K562 (cell line): ENCODE results near the gene STX1A. TPM values are rescaled to one million over a fixed set of nuclear protein-coding genes. Genes with fewer than 3 reads are reported as not detected.

Source experiments
- ASH1L ChIP-seq: fragments of 450-650 bp; IDR thresholded peaks from 2 replicates; pipeline ENCODE4 v1.6.1; 2018; ENCODE audit warnings: borderline replicate concordance, mild to moderate bottlenecking, low read depth; ENCODE audit not compliant: partially characterized antibody
- CBX8 ChIP-seq: fragments of 200-600 bp; sonication (generic); IDR thresholded peaks from 2 replicates; pipeline ENCODE4 v1.6.1; 2012; ENCODE audit warnings: borderline replicate concordance, mixed run types, low read depth, mild to moderate bottlenecking, moderate library complexity, mixed read lengths, low read length, control low read depth, inconsistent platforms; ENCODE audit not compliant: poor library complexity, severe bottlenecking; ENCODE audit errors: extremely low read depth
- ELK3 ChIP-seq: fragments of 450-650 bp; formaldehyde crosslinking; IDR thresholded peaks from 2 replicates; pipeline ENCODE4 v1.4.0; 2020; ENCODE audit warnings: mild to moderate bottlenecking
- NR4A1 ChIP-seq, 2 experiments: fragments of 250-450 bp in 1 of 2; fragments of 450-650 bp in 1 of 2; sonication (Bioruptor Pico) in 1 of 2; IDR thresholded peaks; 2 replicates each; pipeline versions ENCODE4 v1.4.0 to v1.6.1; 2016 to 2020; ENCODE audit warnings: mild to moderate bottlenecking in 2 of 2, missing compliant biosample characterization in 1 of 2, missing genetic modification characterization in 1 of 2, moderate library complexity in 1 of 2
- STAT5A ChIP-seq: IDR thresholded peaks from 2 replicates; pipeline ENCODE4 v1.6.1; 2012; ENCODE audit warnings: low read length, inconsistent platforms, borderline replicate concordance
- TCF3 ChIP-seq: sonication (generic); formaldehyde crosslinking; IDR thresholded peaks from 2 replicates; pipeline ENCODE4 v1.4.0; 2020; ENCODE audit warnings: mild to moderate bottlenecking, missing genetic modification reagents
- TRIM24 ChIP-seq, 2 experiments: fragments of 450-650 bp; IDR thresholded peaks; 2 replicates each; pipeline ENCODE4 v1.6.1; 2016
- USF2 ChIP-seq: sonication (generic); formaldehyde crosslinking; IDR thresholded peaks from 2 replicates; pipeline ENCODE4 v1.5.0; 2020; ENCODE audit warnings: missing genetic modification reagents
- ZNF707 ChIP-seq: fragments of 250-450 bp; sonication (Bioruptor Pico); conservative IDR thresholded peaks from 2 replicates; pipeline ENCODE4 v1.8.0; 2022; ENCODE audit warnings: inconsistent platforms, mild to moderate bottlenecking, moderate library complexity
- polyA plus RNA-seq, 8 experiments: library from polyadenylated mRNA; depleted of rRNA in 4 of 8; stranded (reverse) in 5 of 8; unstranded in 3 of 8; fragments of >200 nt; fragmentation: Nextera tagmentation in 2 of 8; fragmentation: Illumina TruSeq in 1 of 8; extraction: Ambion mirVana in 2 of 8; extraction: Trizol in 1 of 8; gene quantifications; 2 replicates each; pipeline versions ENCODE4 v1.2.1 to v1.2.3, GENCODE V29; 2011 to 2014; ENCODE audit warnings: inconsistent platforms in 1 of 8, missing spikeins in 1 of 8
- total RNA-seq, 7 experiments: library from RNA; depleted of rRNA in 6 of 7; stranded (reverse); fragments of >200 nt in 6 of 7; fragmentation: Illumina TruSeq in 2 of 7; extraction: Trizol in 2 of 7; gene quantifications; 2 replicates each; pipeline versions ENCODE4 v1.2.1 to v1.2.3, GENCODE V29; 2011 to 2021; ENCODE audit warnings: low replicate concordance in 1 of 7
- TF ChIP-seq, protein P1 (sequence below): fragments of 250-450 bp; sonication (Bioruptor Pico); IDR thresholded peaks from 2 replicates; pipeline ENCODE4 v1.4.0; 2020; ENCODE audit warnings: mild to moderate bottlenecking
- TF ChIP-seq, protein P2 (sequence below): IDR thresholded peaks from 2 replicates; pipeline ENCODE4 v1.6.1; 2016; ENCODE audit warnings: missing genetic modification characterization, missing compliant biosample characterization
- TF ChIP-seq, protein P3 (sequence below): fragments of 250-450 bp; sonication (Bioruptor Pico); IDR thresholded peaks from 2 replicates; pipeline ENCODE4 v1.8.0; 2022; ENCODE audit warnings: moderate library complexity, mild to moderate bottlenecking, inconsistent platforms
- TF ChIP-seq, protein P4 (sequence below): fragments of 250-450 bp; sonication (Bioruptor Pico); IDR thresholded peaks from 2 replicates; pipeline ENCODE4 v1.8.0; 2021; ENCODE audit warnings: moderate library complexity, mild to moderate bottlenecking, inconsistent platforms
- TF ChIP-seq, protein P5 (sequence below): fragments of 450-650 bp; IDR thresholded peaks from 2 replicates; pipeline ENCODE4 v1.7.1; 2018; ENCODE audit warnings: mild to moderate bottlenecking, low read depth; ENCODE audit not compliant: partially characterized antibody

STX1A gene
- total and polyA plus RNA-seq, 9 of the 15 experiments (the other 6 are each of a cell fraction or from before 2014, with no cell fraction given): 0.04 to 15.1 (median 6.3) TPM

GRCh38 chr7:73762659-73762999 is 43.2 kb upstream of the STX1A start (continued):
- TF ChIP-seq, protein P1, sequence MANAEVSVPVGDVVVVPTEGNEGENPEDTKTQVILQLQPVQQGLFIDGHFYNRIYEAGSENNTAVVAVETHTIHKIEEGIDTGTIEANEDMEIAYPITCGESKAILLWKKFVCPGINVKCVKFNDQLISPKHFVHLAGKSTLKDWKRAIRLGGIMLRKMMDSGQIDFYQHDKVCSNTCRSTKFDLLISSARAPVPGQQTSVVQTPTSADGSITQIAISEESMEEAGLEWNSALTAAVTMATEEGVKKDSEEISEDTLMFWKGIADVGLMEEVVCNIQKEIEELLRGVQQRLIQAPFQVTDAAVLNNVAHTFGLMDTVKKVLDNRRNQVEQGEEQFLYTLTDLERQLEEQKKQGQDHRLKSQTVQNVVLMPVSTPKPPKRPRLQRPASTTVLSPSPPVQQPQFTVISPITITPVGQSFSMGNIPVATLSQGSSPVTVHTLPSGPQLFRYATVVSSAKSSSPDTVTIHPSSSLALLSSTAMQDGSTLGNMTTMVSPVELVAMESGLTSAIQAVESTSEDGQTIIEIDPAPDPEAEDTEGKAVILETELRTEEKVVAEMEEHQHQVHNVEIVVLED (CRISPR knock-in tag): no peak
- TF ChIP-seq NR4A1 (CRISPR knock-in tag; IDR thresholded peaks at IDR 0.05) (no peak), NR4A1 (tag; IDR thresholded peaks at IDR 0.05) (no peak), ZNF707 (no peak), USF2 (CRISPR knock-in tag) (no peak), ASH1L (peak; percentile 34), CBX8 (no peak), STAT5A (no peak), TCF3 (no peak), TRIM24 (IDR thresholded peaks at IDR 0.05) (peak; percentile 13 to 54; a peak in 1 of 4 replicates), ELK3 (CRISPR knock-in tag) (no peak)
- TF ChIP-seq, protein P2, sequence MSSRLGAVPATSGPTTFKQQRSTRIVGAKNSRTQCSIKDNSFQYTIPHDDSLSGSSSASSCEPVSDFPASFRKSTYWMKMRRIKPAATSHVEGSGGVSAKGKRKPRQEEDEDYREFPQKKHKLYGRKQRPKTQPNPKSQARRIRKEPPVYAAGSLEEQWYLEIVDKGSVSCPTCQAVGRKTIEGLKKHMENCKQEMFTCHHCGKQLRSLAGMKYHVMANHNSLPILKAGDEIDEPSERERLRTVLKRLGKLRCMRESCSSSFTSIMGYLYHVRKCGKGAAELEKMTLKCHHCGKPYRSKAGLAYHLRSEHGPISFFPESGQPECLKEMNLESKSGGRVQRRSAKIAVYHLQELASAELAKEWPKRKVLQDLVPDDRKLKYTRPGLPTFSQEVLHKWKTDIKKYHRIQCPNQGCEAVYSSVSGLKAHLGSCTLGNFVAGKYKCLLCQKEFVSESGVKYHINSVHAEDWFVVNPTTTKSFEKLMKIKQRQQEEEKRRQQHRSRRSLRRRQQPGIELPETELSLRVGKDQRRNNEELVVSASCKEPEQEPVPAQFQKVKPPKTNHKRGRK (tag): peak; percentile 97
- TF ChIP-seq, protein P3, sequence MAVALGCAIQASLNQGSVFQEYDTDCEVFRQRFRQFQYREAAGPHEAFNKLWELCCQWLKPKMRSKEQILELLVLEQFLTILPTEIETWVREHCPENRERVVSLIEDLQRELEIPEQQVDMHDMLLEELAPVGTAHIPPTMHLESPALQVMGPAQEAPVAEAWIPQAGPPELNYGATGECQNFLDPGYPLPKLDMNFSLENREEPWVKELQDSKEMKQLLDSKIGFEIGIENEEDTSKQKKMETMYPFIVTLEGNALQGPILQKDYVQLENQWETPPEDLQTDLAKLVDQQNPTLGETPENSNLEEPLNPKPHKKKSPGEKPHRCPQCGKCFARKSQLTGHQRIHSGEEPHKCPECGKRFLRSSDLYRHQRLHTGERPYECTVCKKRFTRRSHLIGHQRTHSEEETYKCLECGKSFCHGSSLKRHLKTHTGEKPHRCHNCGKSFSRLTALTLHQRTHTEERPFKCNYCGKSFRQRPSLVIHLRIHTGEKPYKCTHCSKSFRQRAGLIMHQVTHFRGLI (CRISPR knock-in tag): no peak
- TF ChIP-seq, protein P4, sequence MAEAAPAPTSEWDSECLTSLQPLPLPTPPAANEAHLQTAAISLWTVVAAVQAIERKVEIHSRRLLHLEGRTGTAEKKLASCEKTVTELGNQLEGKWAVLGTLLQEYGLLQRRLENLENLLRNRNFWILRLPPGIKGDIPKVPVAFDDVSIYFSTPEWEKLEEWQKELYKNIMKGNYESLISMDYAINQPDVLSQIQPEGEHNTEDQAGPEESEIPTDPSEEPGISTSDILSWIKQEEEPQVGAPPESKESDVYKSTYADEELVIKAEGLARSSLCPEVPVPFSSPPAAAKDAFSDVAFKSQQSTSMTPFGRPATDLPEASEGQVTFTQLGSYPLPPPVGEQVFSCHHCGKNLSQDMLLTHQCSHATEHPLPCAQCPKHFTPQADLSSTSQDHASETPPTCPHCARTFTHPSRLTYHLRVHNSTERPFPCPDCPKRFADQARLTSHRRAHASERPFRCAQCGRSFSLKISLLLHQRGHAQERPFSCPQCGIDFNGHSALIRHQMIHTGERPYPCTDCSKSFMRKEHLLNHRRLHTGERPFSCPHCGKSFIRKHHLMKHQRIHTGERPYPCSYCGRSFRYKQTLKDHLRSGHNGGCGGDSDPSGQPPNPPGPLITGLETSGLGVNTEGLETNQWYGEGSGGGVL (CRISPR knock-in tag): no peak
- TF ChIP-seq, protein P5, sequence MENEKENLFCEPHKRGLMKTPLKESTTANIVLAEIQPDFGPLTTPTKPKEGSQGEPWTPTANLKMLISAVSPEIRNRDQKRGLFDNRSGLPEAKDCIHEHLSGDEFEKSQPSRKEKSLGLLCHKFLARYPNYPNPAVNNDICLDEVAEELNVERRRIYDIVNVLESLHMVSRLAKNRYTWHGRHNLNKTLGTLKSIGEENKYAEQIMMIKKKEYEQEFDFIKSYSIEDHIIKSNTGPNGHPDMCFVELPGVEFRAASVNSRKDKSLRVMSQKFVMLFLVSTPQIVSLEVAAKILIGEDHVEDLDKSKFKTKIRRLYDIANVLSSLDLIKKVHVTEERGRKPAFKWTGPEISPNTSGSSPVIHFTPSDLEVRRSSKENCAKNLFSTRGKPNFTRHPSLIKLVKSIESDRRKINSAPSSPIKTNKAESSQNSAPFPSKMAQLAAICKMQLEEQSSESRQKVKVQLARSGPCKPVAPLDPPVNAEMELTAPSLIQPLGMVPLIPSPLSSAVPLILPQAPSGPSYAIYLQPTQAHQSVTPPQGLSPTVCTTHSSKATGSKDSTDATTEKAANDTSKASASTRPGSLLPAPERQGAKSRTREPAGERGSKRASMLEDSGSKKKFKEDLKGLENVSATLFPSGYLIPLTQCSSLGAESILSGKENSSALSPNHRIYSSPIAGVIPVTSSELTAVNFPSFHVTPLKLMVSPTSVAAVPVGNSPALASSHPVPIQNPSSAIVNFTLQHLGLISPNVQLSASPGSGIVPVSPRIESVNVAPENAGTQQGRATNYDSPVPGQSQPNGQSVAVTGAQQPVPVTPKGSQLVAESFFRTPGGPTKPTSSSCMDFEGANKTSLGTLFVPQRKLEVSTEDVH: no peak
